H1 (cell line): ENCODE data around the gene BLTP1. TPM values are rescaled to one million over a fixed set of nuclear protein-coding genes. Genes with fewer than 3 reads are reported as not detected.
A peak's percentile ranks its signal among the peaks of the same experiment; 100 is the strongest.

Experiments
- CTCF ChIA-PET: fragments of 300-600 bp; sonication (Branson Sonifier 250); formaldehyde crosslinking; loops from one replicate; lab custom pipeline; 2021; ENCODE audit not compliant: partially characterized antibody; lab: Charles Lee
- POLR2A ChIA-PET: fragments of 300-600 bp; sonication (Branson Sonifier 250); formaldehyde crosslinking; loops from one replicate; lab custom pipeline; 2021; ENCODE audit warnings: inconsistent platforms; ENCODE audit not compliant: partially characterized antibody; lab: Charles Lee
- DNase-seq, 2 experiments: peaks; one replicate each; pipeline versions ENCODE4 v3.0.0 to v3.0.0-alpha.2; 2010 to 2022; ENCODE audit warnings: low spot score in 2 of 2, low read depth in 1 of 2, mixed read lengths in 1 of 2
- FAIRE-seq: peaks from 2 replicates; lab custom pipeline; 2011; peaks lifted over from hg19 to GRCh38; lab: Jason Lieb, UNC
- H2AFZ ChIP-seq: 2 replicates; pipeline ENCODE4 v1.8.1; 2012; ENCODE audit warnings: low read length, inconsistent platforms
- H2AK5ac ChIP-seq: 2 replicates; pipeline ENCODE4 v1.6.1; 2013; ENCODE audit warnings: low read depth, low read length
- H2BK120ac ChIP-seq: replicated peaks from 2 replicates; pipeline ENCODE3; 2013; ENCODE audit warnings: low read depth, low read length, inconsistent platforms
- H2BK12ac ChIP-seq: 2 replicates; pipeline ENCODE4 v1.6.1; 2013; ENCODE audit warnings: low read depth, low read length
- H2BK15ac ChIP-seq: 2 replicates; pipeline ENCODE4 v1.6.1; 2013; ENCODE audit warnings: low read length
- H2BK20ac ChIP-seq: 2 replicates; pipeline ENCODE4 v1.6.1; 2013; ENCODE audit warnings: low read length
- H2BK5ac ChIP-seq: 2 replicates; pipeline ENCODE4 v1.6.1; 2013; ENCODE audit warnings: low read depth, low read length
- H3K14ac ChIP-seq: 2 replicates; pipeline ENCODE4 v1.6.1; 2013; ENCODE audit warnings: inconsistent platforms; ENCODE audit not compliant: insufficient read length
- H3K18ac ChIP-seq: 2 replicates; pipeline ENCODE4 v1.6.1; 2013; ENCODE audit warnings: low read length; ENCODE audit errors: extremely low read depth
- H3K23ac ChIP-seq: 2 replicates; pipeline ENCODE4 v1.6.1; 2013; ENCODE audit warnings: inconsistent platforms; ENCODE audit not compliant: insufficient read length
- H3K23me2 ChIP-seq: 2 replicates; pipeline ENCODE4 v1.6.1; 2013; ENCODE audit warnings: low read depth, low read length
- H3K27ac ChIP-seq: 2 replicates; pipeline ENCODE4 v1.6.1; 2011; ENCODE audit warnings: low read depth, low read length, inconsistent platforms
- H3K27me3 ChIP-seq, 4 experiments: replicated peaks in 1 of 4; 1 replicate in 1 of 4; 2 replicates in 3 of 4; pipeline versions ENCODE4 v1.6.1 to v1.8.1; 2011 to 2013; ENCODE audit warnings: low read length in 3 of 4, mild to moderate bottlenecking in 3 of 4, inconsistent platforms in 2 of 4, mixed read lengths in 2 of 4, moderate library complexity in 1 of 4; ENCODE audit not compliant: control insufficient read depth in 3 of 4, insufficient read depth in 3 of 4; ENCODE audit errors: extremely low read depth in 1 of 4
- H3K36me3 ChIP-seq, 4 experiments: 2 replicates each; pipeline versions ENCODE4 v1.6.1 to v1.8.1; 2011 to 2013; ENCODE audit warnings: mild to moderate bottlenecking in 4 of 4, low read length in 3 of 4, moderate library complexity in 2 of 4, control low read depth in 1 of 4, inconsistent platforms in 1 of 4; ENCODE audit not compliant: insufficient read depth in 4 of 4, control insufficient read depth in 2 of 4
- H3K4ac ChIP-seq: replicated peaks from 2 replicates; pipeline ENCODE3; 2013; ENCODE audit warnings: low read length, low read depth, mixed read lengths, inconsistent platforms; ENCODE audit not compliant: insufficient read length
- H3K4me1 ChIP-seq, 4 experiments: replicated peaks in 1 of 4; 1 replicate in 1 of 4; 2 replicates in 3 of 4; pipeline versions ENCODE4 v1.6.1 to v1.8.1; 2011 to 2013; ENCODE audit warnings: low read length in 3 of 4, inconsistent platforms in 2 of 4, mixed read lengths in 1 of 4; ENCODE audit not compliant: insufficient read depth in 4 of 4, control insufficient read depth in 3 of 4
- H3K4me2 ChIP-seq, 2 experiments: 2 replicates each; pipeline versions ENCODE4 v1.6.1 to v1.8.1; 2011 to 2013; ENCODE audit warnings: low read depth in 2 of 2, low read length in 2 of 2, control low read depth in 1 of 2, inconsistent platforms in 1 of 2, mild to moderate bottlenecking in 1 of 2; ENCODE audit not compliant: insufficient read depth in 1 of 2
- H3K4me3 ChIP-seq, 4 experiments: fragments of 200-600, 300-600 bp in 1 of 4; sonication (generic), shearing (Covaris generic), sonication (Bioruptor Twin) in 1 of 4; 2 replicates each; pipeline versions ENCODE4 v1.5.1 to v1.8.1; 2011 to 2016; ENCODE audit warnings: low read length in 4 of 4, low read depth in 3 of 4, control low read depth in 2 of 4, inconsistent platforms in 2 of 4, mild to moderate bottlenecking in 2 of 4, mixed read lengths in 1 of 4, moderate library complexity in 1 of 4; ENCODE audit not compliant: insufficient read depth in 2 of 4; ENCODE audit errors: extremely low read depth in 1 of 4
- H3K56ac ChIP-seq: replicated peaks from 2 replicates; pipeline ENCODE3; 2013; ENCODE audit warnings: low read depth, mild to moderate bottlenecking, mixed read lengths, low read length, inconsistent platforms; ENCODE audit not compliant: insufficient read length
- H3K79me1 ChIP-seq: 2 replicates; pipeline ENCODE4 v1.6.1; 2013; ENCODE audit warnings: low read depth, low read length, control low read depth
- H3K79me2 ChIP-seq, 2 experiments: 2 replicates each; pipeline versions ENCODE4 v1.6.1 to v1.8.1; 2012 to 2013; ENCODE audit warnings: low read length in 2 of 2, mild to moderate bottlenecking in 2 of 2, inconsistent platforms in 1 of 2; ENCODE audit not compliant: insufficient read depth in 2 of 2, control insufficient read depth in 1 of 2
- H3K9ac ChIP-seq, 4 experiments: replicated peaks in 1 of 4; 1 replicate in 1 of 4; 2 replicates in 3 of 4; pipeline versions ENCODE4 v1.6.1 to v1.8.1; 2011 to 2013; ENCODE audit warnings: low read depth in 3 of 4, low read length in 3 of 4, control low read depth in 2 of 4, mild to moderate bottlenecking in 2 of 4, moderate library complexity in 2 of 4, inconsistent platforms in 1 of 4; ENCODE audit errors: extremely low read depth in 1 of 4
- H3K9me3 ChIP-seq, 2 experiments: 2 replicates each; pipeline versions ENCODE4 v1.6.1 to v1.8.1; 2012 to 2013; ENCODE audit warnings: mild to moderate bottlenecking in 2 of 2, moderate library complexity in 2 of 2, control low read depth in 1 of 2, inconsistent platforms in 1 of 2, low read depth in 1 of 2, low read length in 1 of 2, mixed read lengths in 1 of 2; ENCODE audit not compliant: insufficient read depth in 2 of 2
- H4K20me1 ChIP-seq, 2 experiments: replicated peaks in 1 of 2; 2 replicates each; pipeline versions ENCODE3 to v1.8.1; 2011 to 2013; ENCODE audit warnings: inconsistent platforms in 2 of 2, low read length in 2 of 2, mild to moderate bottlenecking in 1 of 2; ENCODE audit not compliant: insufficient read depth in 2 of 2, control insufficient read depth in 1 of 2
- H4K5ac ChIP-seq: 2 replicates; pipeline ENCODE4 v1.6.1; 2013; ENCODE audit warnings: low read length, low read depth, mixed read lengths, inconsistent platforms; ENCODE audit not compliant: insufficient read length
- H4K8ac ChIP-seq: 2 replicates; pipeline ENCODE4 v1.8.0; 2013; ENCODE audit warnings: mild to moderate bottlenecking, moderate library complexity, low read length, inconsistent platforms; ENCODE audit not compliant: insufficient read depth; ENCODE audit errors: extremely low read depth
- H4K91ac ChIP-seq: replicated peaks from 2 replicates; pipeline ENCODE3; 2013; ENCODE audit warnings: low read length, mixed read lengths, inconsistent platforms; ENCODE audit not compliant: insufficient read length
- NANOG ChIP-seq: IDR thresholded peaks from 2 replicates; pipeline ENCODE4 v1.6.1; 2011; ENCODE audit warnings: low read length, low read depth, mild to moderate bottlenecking, inconsistent platforms; ENCODE audit not compliant: insufficient read depth, poor library complexity, severe bottlenecking
- RNF2 ChIP-seq: fragments of 200-900, 300-1000 bp; sonication (generic); IDR thresholded peaks from 2 replicates; pipeline ENCODE4 v1.7.1; 2016; ENCODE audit warnings: borderline replicate concordance, low read depth, mild to moderate bottlenecking, antibody characterized with exemption, low read length; ENCODE audit not compliant: poor library complexity, severe bottlenecking; ENCODE audit errors: missing control alignments
- WGBS, 2 experiments: shearing (Covaris generic) in 1 of 2; methylation state at CpG; one replicate each; pipeline versions ENCODE4 v1.1.6 to v1.1.7; 2013 to 2015; ENCODE audit warnings: low lambda C conversion rate in 2 of 2, mixed read lengths in 2 of 2, inconsistent platforms in 1 of 2, low coverage in 1 of 2, missing lambda C conversion rate in 1 of 2; ENCODE audit not compliant: insufficient replicate concordance in 2 of 2, insufficient coverage in 1 of 2, insufficient read length in 1 of 2; ENCODE audit errors: extremely low coverage in 1 of 2, missing lambda C conversion rate in 1 of 2; 5-methylcytosine and 5-hydroxymethylcytosine counted together
- long read RNA-seq, 2 experiments: library from RNA in 1 of 2; library from capped mRNA in 1 of 2; stranded (forward); transcript quantifications; one replicate each; pipeline ENCODE4 v2.0.0, GENCODE V29; 2021; ENCODE audit warnings: inconsistent platforms in 1 of 2
- polyA minus RNA-seq, 3 experiments: library from RNA; depleted of rRNA, polyadenylated mRNA; stranded (reverse); fragments of >200 nt; gene quantifications; 1 replicate in 2 of 3; 2 replicates in 1 of 3; pipeline ENCODE4 v1.2.3, GENCODE V29; 2011
- polyA plus RNA-seq, 7 experiments: library from polyadenylated mRNA; depleted of rRNA in 3 of 7; stranded (reverse) in 5 of 7; unstranded in 2 of 7; fragments of >200 nt in 5 of 7; fragments of 200-250 nt in 2 of 7; gene quantifications; 1 replicate in 5 of 7; 2 replicates in 1 of 7; 4 replicates in 1 of 7; pipeline versions ENCODE4 v1.2.1 to v1.2.3, GENCODE V29; 2011 to 2013; ENCODE audit warnings: missing spikeins in 2 of 7, mixed read lengths in 2 of 7
- total RNA-seq: library from RNA; stranded (reverse); fragmentation: NEBNext Ultra II Directional; extraction: Animal tissue kit (Norgen Biotek cat#: 25700); gene quantifications from 2 replicates; pipeline ENCODE4 v1.2.1, GENCODE V29; 2021

The BLTP1 gene, protein sequence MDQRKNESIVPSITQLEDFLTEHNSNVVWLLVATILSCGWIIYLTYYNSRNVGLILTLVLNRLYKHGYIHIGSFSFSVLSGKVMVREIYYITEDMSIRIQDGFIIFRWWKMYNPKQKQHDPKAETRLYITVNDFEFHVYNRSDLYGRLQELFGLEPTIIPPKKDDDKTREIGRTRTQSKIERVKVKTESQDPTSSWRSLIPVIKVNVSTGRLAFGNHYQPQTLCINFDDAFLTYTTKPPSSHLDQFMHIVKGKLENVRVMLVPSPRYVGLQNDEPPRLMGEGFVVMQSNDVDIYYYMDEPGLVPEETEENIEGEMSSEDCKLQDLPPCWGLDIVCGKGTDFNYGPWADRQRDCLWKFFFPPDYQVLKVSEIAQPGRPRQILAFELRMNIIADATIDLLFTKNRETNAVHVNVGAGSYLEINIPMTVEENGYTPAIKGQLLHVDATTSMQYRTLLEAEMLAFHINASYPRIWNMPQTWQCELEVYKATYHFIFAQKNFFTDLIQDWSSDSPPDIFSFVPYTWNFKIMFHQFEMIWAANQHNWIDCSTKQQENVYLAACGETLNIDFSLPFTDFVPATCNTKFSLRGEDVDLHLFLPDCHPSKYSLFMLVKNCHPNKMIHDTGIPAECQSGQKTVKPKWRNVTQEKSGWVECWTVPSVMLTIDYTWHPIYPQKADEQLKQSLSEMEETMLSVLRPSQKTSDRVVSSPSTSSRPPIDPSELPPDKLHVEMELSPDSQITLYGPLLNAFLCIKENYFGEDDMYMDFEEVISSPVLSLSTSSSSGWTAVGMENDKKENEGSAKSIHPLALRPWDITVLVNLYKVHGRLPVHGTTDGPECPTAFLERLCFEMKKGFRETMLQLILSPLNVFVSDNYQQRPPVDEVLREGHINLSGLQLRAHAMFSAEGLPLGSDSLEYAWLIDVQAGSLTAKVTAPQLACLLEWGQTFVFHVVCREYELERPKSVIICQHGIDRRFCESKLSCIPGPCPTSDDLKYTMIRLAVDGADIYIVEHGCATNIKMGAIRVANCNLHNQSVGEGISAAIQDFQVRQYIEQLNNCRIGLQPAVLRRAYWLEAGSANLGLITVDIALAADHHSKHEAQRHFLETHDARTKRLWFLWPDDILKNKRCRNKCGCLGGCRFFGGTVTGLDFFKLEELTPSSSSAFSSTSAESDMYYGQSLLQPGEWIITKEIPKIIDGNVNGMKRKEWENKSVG (N-terminal part only)
- total RNA-seq, result 27.9 and 29.8 TPM in 2 replicates
- 9.7 and 14.0 TPM in 2 replicates for polyA plus RNA-seq (2011; rRNA removed)
- 19.1 TPM for polyA plus RNA-seq (2011; cell fraction: cytosol; rRNA removed)
- 32.5 TPM for polyA plus RNA-seq (2011; cell fraction: nucleus; rRNA removed)
- polyA plus RNA-seq (2012, experiment 1 of 2), result 11.9 to 20.3 TPM (median 18.2 TPM) in 4 replicates
- 0.85 TPM for polyA plus RNA-seq (2012, experiment 2 of 2)
- 24.2 TPM for polyA plus RNA-seq (2013, experiment 1 of 2)
- 19.8 TPM for polyA plus RNA-seq (2013, experiment 2 of 2)
- polyA minus RNA-seq (2011; rRNA and poly(A)+ RNA removed), result 105 and 121 TPM in 2 replicates
- polyA minus RNA-seq (2011; cell fraction: cytosol; rRNA and poly(A)+ RNA removed), result 40.0 TPM
- polyA minus RNA-seq (2011; cell fraction: nucleus; rRNA and poly(A)+ RNA removed), result 256 TPM
- long read RNA-seq, experiment 1, partial matches to known transcripts, result 6 of 10 reads
- long read RNA-seq, experiment 1, other reads (novel, unspliced or antisense), result 4 of 10 reads
- long read RNA-seq, experiment 2, partial matches to known transcripts, result 0 of 1 reads
- long read RNA-seq, experiment 2, other reads (novel, unspliced or antisense), result 1 of 1 reads

DNA sequence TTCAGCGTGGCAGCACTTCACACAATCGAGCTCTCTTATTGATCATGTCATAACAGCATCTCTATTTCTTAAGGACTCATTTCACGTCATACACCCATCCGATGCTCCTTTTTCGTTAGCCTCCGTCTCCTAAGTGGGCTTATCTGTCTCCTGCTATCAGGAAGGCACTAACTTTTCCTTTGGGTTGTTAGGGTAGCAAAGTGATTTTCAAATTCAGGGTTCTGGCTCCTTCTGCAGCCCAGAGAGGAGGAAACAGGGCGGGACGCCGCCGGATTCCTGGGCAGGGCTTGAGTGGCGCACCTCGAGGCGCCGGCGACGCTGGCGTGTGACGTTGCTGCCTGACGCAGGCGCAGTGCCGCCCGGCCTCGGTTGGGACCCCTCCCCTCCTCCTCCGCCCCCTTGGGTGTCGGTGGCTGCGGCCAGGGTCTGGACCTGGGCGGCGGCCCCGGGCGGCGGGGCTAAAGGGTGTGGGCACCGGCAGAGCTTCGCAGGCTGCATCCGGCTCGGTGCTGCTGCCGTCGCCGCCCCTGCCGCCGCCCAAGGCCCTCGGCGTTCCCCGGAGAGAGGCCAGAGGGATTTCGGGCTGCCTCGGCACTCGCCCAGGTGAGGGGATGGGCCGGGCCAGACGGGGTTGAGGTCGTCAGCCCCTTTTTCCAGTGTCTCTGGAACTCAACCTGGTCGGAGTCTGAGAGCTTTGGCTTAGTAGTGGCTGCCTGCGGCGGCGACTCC, at the start of gene BLTP1:
TSS of gene BLTP1 (plus strand) at position 350 of the 729 bp plus-strand sequence. CDS start 18,317 bp downstream, outside the sequence.
- Histone ChIP-seq H3K4me1 (peaks cover 0 to 4% (median 0%) of the 10 kb centered on the region in 4 experiments; a peak in 2 of 7 replicates), H2BK15ac (peak within 1 kb of the TSS; percentile 72; the same call in 1 of the 2 replicates), H2BK20ac (no peak within 1 kb of the TSS), H2BK12ac (peak within 1 kb of the TSS; percentile 50; the same call in 1 of the 2 replicates), H3K79me1 (no peaks in the 10 kb centered on the region; the same call in 1 of the 2 replicates), H3K18ac (peak within 1 kb of the TSS; percentile 100), H4K91ac (peak within 1 kb of the TSS; percentile 91), H4K20me1 (no peaks in the 10 kb centered on the region), H3K27ac (peak within 1 kb of the TSS; percentile 68), H3K56ac (peak within 1 kb of the TSS; percentile 25), H3K4ac (peak within 1 kb of the TSS; percentile 69), H2AFZ (peak within 1 kb of the TSS; percentile 90), H2BK5ac (peak within 1 kb of the TSS; percentile 71), H4K8ac (peak within 1 kb of the TSS; percentile 91), H3K14ac (no peak within 1 kb of the TSS), H2BK120ac (peak within 1 kb of the TSS; percentile 54), H3K23ac (no peak within 1 kb of the TSS), H3K36me3 (peaks cover 0 to 16% (median under 1%) of the 10 kb centered on the region in 4 experiments; a peak in 3 of 8 replicates), H3K23me2 (peaks cover 3% of the 10 kb centered on the region), H3K9ac (peak within 1 kb of the TSS; percentile 71 to 96 (median 72)), H3K4me3 (peak within 1 kb of the TSS; percentile 87 to 95 (median 92)), H3K9me3 (0 out of 4 replicates have a peak, but pooled peaks cover 0 to under 1% of the 10 kb centered on the region in 2 experiments), H4K5ac (peak within 1 kb of the TSS; percentile 96), H3K4me2 (peak within 1 kb of the TSS; percentile 84 to 96), H3K79me2 (peaks cover 0 to 12% of the 10 kb centered on the region in 2 experiments; a peak in 2 of 4 replicates), H3K27me3 (no peaks in the 10 kb centered on the region), H2AK5ac (no peak within 1 kb of the TSS)
- POLR2A ChIA-PET, result interaction anchor here (0.6 to 1.0 kb wide), 2 partner anchors 18 to 32 kb away, joined by 3 read pairs; no protein-coding TSS in a partner anchor
- DNase-seq, result peak; percentile 57 to 93
- CTCF ChIA-PET, result interaction anchor here (1.0 kb wide), 1 partner anchor 51 kb away, joined by 3 read pairs; no protein-coding TSS in a partner anchor
- WGBS, 2 experiments, result 2% methylated on average over 35 of the region's 53 CpGs; no CpG with 5 or more reads in 1 of the 2 experiments
- FAIRE-seq, result peak; percentile 42
- TF ChIP-seq NANOG, result no peak
- no peak for TF ChIP-seq RNF2
